NAMALWA (cell line): Measurements from ENCODE around the gene NUMA1.

Source experiments
- DNase-seq: peaks from one replicate; pipeline ENCODE4 v3.0.0-alpha.2; 2015; ENCODE audit warnings: low spot score

The NUMA1 gene

GRCh38 chr11:72023335-72023734, 57.0 kb downstream of the NUMA1 start:
- no peak for DNase-seq

DNA sequence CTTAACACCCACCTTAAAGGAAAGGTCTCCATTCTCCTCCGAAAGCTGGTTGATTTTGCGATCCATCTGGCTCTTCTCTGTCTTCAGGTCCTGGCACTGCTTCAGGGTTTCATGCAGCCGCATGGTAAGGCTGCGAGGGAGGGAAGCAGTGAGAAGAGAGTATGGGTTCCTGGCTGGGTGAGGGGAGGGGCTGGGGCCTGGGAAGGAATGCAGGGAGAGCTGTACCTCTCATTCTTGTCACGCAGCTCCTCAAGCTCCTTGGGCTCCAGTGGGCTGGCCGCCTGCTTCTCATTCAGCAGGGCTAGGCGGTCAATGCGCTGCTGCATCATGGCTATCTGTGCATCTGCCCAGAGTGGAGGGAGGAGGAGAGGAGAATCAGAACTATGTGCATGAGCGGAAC, 62.2 kb downstream of the NUMA1 start:
- DNase-seq = no peak

- DNase-seq = peak; percentile 43
These were observed 64.8 kb downstream of the NUMA1 start for GRCh38 chr11:72015511-72016061.

DNA sequence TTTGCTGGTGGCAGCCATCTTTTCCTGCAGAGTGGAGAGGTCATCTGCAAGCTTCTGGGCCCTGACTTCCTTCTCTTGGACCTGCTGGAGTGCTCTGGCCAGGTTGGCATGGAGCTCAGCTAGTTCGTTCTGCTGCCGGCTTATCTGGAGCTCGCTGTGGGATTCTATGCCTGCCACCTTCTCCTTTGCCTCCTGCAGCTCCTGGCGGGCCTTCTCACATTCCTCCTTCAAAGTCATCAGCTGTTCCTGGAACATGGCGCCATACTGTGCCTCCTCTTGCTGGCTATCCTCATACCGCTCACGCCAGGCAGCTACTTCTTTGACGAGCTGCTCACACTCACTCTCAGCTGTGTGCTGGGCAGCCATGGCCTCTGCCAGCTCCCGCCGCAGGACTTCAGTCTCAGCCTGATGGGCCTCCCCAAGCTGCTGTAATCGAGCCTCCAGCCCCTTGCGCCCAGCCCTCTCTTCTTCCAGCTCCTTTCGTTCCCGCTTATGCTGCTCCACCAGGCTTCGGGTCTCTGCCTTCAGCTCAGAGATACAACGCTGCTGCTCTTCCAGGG, 65.5 kb downstream of the NUMA1 start:
- DNase-seq = no peak

DNA sequence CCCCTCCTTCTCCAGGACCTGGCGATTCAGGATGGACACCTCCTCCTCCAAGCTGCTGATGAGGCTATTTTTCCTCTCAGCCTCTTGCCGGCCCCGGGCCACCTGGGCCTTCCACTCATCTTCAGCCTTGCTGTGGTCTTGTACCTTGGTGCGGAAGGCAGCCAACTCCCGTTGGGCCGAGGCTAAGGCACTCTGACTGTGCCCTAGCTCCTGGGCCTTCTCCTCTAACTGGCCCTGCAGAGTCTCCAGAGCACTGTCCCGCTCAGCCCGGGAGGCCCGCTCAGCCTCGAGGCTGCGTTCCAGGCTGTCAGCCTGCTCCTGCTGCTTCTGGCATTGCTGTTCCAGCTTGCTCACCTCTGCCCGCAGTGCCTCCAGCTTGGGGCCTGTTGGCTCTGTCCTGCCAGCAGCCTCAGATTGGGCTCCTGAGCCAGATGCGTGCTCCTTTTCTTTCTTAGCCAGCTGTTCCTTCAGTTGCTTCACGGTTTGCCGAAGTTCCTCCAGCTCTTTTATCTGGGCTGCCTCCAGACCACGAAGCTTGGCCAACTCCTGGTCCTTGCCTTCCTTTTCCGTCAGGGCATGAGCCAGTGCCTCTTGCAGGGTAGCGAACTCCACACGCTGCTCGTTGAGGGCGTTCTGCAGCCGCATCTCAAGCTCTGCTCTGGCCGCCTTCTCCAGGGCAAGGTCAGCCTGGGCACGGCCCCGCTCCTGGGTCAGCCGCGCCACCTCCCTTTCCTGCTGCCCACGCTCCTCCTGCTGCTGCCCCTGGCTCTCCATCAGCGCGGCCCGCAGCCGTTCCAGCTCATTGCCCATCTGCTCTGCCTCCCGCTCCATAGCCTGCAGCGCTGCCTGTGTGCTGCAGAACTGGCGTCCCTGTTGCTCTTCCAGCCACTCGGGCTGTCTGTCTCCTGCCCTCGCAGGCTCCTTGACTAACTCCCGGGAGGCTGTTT, 66.3 kb downstream of the NUMA1 start:
- no peak for DNase-seq

DNA sequence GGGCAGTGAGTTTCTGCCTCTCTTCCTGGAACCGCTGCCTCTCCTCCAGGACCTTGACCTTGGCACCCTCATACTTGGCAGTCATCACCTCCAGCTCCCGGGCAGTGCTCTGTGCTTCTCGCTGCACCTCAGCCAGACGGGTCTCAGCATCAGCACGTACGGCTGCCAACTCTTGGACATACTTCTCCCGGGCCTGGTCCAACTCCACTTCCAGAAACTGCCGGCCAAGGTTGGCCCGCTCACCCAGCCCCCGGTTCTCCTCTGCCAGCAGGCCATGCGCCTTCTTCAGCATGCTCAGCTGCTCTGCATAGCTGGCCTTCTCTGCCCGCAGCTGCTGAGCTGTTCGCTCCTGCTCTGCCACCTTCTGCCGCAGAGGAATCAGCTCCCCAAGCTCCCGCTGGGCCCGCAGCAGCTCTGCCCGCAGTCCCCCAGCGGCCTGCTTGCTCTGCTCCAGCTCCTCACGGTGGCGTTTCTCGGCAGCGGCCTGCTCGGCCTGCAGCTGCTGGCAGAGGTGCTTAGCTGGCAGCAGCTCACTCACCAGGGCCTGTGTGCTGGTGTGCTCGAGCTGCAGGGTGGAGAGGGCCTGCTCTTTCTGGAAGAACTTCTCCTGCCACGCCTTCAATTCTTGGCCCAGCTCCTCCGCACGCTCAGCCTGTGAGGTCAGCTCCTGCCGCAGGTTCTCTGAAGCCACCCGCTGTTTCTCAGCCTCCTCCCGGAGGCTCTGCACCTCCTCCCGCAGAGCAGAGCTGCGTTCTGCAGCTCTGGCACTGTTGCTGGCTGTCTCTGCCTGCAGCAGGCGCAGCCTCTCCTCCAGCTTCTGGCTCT, 67.2 kb downstream of the NUMA1 start:
- DNase-seq = no peak

DNA sequence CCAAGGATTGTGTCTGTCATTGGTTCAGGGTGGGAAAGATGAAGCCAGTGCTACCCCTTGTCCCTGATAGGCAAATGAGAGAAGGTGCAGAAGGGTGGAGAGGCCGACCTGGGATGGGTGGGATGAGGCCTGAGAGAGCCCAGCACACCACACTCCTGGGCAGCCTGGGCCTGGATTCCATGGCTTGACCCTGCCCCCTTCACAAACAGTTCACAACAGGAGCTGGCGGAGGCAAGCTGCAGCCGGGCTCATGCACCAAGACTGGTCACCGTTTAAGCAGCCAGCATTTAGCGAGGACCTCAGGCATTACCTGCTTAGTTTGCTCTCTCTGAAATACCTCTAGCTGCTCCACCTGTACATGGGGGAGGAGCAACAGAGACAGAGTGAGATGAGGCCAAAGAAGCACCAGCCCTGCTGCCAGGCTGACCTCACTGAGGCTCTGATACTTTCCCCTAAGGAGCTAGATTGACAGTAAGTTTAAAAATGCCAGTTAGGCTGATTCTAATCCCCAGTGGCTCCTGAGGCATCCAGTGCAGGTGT, 68.2 kb downstream of the NUMA1 start:
- DNase-seq = no peak

DNA sequence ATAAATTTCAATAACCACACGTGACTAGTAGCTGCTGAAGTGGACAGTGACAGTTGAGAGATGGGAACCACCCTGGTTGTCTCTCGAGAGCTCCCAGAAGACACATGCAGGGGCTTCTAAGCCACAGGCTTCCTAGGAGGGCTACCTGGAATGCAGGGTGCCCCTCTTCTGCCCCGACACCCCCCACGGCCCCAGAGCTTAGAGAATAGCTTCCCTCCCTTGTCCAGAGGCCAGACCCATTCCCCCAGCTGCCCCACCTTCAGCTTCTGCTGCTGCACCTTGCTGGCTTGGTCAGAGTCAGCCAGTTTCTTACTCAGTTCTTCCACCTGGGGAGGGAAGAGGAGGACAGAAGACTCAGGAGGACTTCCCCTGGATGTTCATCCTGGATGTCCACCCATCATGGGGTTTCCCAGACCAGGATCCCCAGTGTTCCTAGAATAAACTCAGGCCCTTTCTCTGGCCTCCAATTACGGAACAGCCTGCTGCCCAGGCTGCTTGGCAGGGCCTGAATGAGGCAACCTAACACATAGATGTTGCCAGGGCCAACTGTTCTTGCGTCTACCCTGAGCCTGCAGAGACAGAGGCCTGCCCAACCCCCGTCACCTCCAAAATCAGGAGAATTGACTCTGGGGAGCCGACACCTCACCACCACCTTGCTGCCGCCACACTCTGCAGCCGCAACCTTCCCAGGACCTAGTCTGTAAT, 69.7 kb downstream of the NUMA1 start:
- DNase-seq = no peak

DNA sequence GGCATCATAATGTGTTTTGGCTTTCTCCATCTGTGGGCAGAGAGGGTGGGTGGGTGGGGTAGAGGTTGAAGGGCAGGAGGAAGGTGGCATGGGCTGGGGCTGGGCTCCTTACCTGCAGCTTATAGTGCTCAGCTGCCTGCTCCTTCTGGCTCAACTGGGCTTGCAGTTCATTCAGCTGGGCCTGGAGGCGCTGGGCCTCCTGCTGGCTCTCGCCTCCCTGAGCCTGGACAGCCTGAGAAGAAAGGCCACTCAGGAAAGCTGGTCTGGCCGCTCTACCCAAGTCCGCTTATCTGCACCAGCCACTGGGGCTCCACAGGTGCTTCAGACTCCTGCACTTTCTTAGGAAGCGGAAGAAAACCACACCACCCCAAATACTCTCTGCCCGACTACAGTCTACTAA, 71.2 kb downstream of the NUMA1 start:
- no peak for DNase-seq

- DNase-seq = no peak
These were observed 71.6 kb downstream of the NUMA1 start for GRCh38 chr11:72008728-72009127.

GRCh38 chr11:72007587-72007986, 72.8 kb downstream of the NUMA1 start:
- DNase-seq = no peak

DNA sequence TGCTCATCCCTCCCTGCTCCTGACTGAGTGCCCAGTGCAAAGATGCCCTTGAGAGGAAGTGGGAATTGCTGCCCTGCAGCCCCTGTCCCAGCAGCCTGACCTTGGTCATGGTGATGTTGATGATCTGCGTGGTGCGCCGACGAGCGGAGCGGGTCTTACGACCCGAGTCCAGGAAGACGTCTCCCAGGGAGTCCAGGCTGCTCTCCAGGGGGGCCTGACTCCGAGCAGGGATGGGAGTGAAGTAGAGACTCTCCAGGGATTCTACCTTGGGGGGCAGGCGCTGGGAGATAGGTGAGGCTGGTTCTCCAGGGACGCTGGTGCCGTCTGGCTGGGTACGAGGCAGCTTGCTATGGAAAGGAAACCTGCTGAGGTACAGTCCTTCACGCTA, 73.3 kb downstream of the NUMA1 start:
- DNase-seq = no peak

- DNase-seq = no peak
These were observed 73.8 kb downstream of the NUMA1 start for GRCh38 chr11:72006309-72007088.

- DNase-seq = no peak
These were observed 74.7 kb downstream of the NUMA1 start for GRCh38 chr11:72005347-72006260.

GRCh38 chr11:72004515-72005346, 75.6 kb downstream of the NUMA1 start:
- no peak for DNase-seq

DNA sequence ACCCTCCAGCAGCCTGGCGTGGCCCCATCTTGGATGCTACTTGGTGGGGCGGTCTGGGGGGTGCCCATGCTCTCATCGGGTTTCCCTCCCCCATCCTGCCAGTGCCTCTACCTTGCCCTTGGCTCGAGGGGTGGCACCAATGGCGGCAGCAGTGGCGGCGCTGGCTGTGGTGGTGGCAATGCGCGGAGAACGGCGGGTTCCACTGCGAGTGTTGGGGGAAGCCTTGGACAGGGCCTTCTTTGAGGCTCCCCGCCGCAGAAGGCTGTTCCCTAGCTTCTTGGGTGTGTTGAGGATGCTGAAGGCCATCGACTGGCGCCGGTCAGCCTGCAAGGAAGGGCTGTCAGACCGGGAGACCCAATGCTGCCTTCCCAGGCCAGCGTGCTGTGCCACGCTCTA, 76.6 kb downstream of the NUMA1 start:
- no peak for DNase-seq

- DNase-seq = no peak
These were observed 77.2 kb downstream of the NUMA1 start for GRCh38 chr11:72002841-72003775.
